Smooth muscle cell (in vitro differentiated cells): ENCODE results near the gene PGS1. TPM values are rescaled to one million over a fixed set of nuclear protein-coding genes. Genes with fewer than 3 reads are reported as not detected.

ENCODE experiments used
- DNase-seq: peaks from one replicate; lab custom pipeline; 2025; ENCODE audit not compliant: unreplicated experiment; lab: John Stamatoyannopoulos, UW
- H2AFZ ChIP-seq: fragments of 200-600 bp; sonication (generic); 2 replicates; pipeline ENCODE4 v1.6.0; 2016; ENCODE audit warnings: antibody characterized with exemption, low read depth, mild to moderate bottlenecking
- H3F3A ChIP-seq: fragments of 200-600 bp; sonication (generic); 2 replicates; pipeline ENCODE4 v1.6.0; 2017; ENCODE audit warnings: antibody characterized with exemption, low read depth
- H3K27ac ChIP-seq: fragments of 200-600 bp; sonication (generic); 2 replicates; pipeline ENCODE4 v1.5.1; 2016; ENCODE audit warnings: low read depth, mild to moderate bottlenecking
- H3K27me3 ChIP-seq: fragments of 200-600 bp; sonication (generic); 2 replicates; pipeline ENCODE4 v1.6.1; 2016; ENCODE audit warnings: low read depth, mild to moderate bottlenecking
- H3K36me3 ChIP-seq: fragments of 200-600 bp; sonication (generic); 2 replicates; pipeline ENCODE4 v1.5.1; 2016; ENCODE audit warnings: low read depth
- H3K4me1 ChIP-seq: fragments of 200-600 bp; sonication (generic); 2 replicates; pipeline ENCODE4 v1.5.1; 2016; ENCODE audit warnings: low read depth
- H3K4me2 ChIP-seq: fragments of 200-600 bp; sonication (generic); 2 replicates; pipeline ENCODE4 v1.6.0; 2016; ENCODE audit warnings: mild to moderate bottlenecking
- H3K4me3 ChIP-seq: fragments of 200-600 bp; sonication (generic); 2 replicates; pipeline ENCODE4 v1.5.1; 2016; ENCODE audit warnings: mild to moderate bottlenecking
- H3K79me2 ChIP-seq: fragments of 200-600 bp; sonication (generic); 2 replicates; pipeline ENCODE4 v1.6.0; 2016; ENCODE audit warnings: low read depth, mild to moderate bottlenecking
- H3K9ac ChIP-seq: fragments of 200-600 bp; sonication (generic); 2 replicates; pipeline ENCODE4 v1.6.0; 2016; ENCODE audit warnings: low read depth
- H3K9me3 ChIP-seq: fragments of 200-600 bp; sonication (generic); replicated peaks from 2 replicates; pipeline ENCODE4 v1.5.1; 2016; ENCODE audit warnings: low read depth
- H4K20me1 ChIP-seq: fragments of 200-600 bp; sonication (generic); 2 replicates; pipeline ENCODE4 v1.6.0; 2016; ENCODE audit warnings: low read depth
- WGBS: methylation state at CpG from one replicate; pipeline ENCODE4 v1.1.7; 2016; ENCODE audit warnings: low lambda C conversion rate; 5-methylcytosine and 5-hydroxymethylcytosine counted together
- polyA plus RNA-seq: library from polyadenylated mRNA; unstranded; fragments of >200 nt; fragmentation: Nextera tagmentation; extraction: Ambion mirVana; gene quantifications from 2 replicates; pipeline ENCODE4 v1.2.1, GENCODE V29; 2016
- total RNA-seq: library from RNA; depleted of rRNA; stranded (reverse); fragments of >200 nt; gene quantifications from 2 replicates; pipeline ENCODE4 v1.2.3, GENCODE V29; 2014
- TF ChIP-seq, protein P1 (sequence below): fragments of 200-600 bp; sonication (generic); IDR thresholded peaks from 2 replicates; pipeline ENCODE4 v1.5.1; 2017; ENCODE audit warnings: borderline replicate concordance, mild to moderate bottlenecking, antibody characterized with exemption; ENCODE audit not compliant: insufficient read depth, poor library complexity, severe bottlenecking

PGS1 gene
- total and polyA plus RNA-seq, 2 experiments from 2014 or later, result 22.6 to 29.9 TPM

DNA sequence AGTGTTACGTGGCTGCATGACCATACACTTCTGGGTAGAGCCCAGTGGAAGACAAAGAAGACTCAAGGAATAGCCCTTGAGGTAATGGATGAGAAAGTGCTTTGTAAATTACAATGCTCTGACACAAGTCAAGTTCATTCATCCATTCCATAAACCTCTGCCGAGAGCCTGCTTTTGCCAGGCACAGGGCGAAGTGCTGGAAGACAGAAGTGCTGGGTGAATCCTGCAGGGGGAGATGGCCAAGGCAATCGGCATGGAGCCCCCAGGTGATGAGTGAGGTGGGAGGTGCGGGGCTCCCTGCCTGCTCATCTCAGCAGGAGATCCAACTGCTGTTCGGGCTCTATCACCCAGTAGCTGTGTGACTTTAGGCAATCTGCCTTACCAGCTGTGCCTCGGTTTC, 15.8 kb upstream of the PGS1 start:
- Histone ChIP-seq H3K27me3 (no peaks in the 10 kb centered on the region), H4K20me1 (peaks cover 21% of the 10 kb centered on the region), H3K79me2 (peaks cover 24% of the 10 kb centered on the region), H3K36me3 (no peaks in the 10 kb centered on the region), H3K4me1 (peaks cover 45% of the 10 kb centered on the region), H3K9ac (no peak overlapping the region), H3F3A (peaks cover 30% of the 10 kb centered on the region), H2AFZ (no peak overlapping the region), H3K27ac (no peak overlapping the region), H3K4me3 (no peak overlapping the region), H3K4me2 (no peak overlapping the region), H3K9me3 (no peaks in the 10 kb centered on the region)
- 82% methylated on average over 7 of the region's 7 CpGs for WGBS
- TF ChIP-seq, protein P1, sequence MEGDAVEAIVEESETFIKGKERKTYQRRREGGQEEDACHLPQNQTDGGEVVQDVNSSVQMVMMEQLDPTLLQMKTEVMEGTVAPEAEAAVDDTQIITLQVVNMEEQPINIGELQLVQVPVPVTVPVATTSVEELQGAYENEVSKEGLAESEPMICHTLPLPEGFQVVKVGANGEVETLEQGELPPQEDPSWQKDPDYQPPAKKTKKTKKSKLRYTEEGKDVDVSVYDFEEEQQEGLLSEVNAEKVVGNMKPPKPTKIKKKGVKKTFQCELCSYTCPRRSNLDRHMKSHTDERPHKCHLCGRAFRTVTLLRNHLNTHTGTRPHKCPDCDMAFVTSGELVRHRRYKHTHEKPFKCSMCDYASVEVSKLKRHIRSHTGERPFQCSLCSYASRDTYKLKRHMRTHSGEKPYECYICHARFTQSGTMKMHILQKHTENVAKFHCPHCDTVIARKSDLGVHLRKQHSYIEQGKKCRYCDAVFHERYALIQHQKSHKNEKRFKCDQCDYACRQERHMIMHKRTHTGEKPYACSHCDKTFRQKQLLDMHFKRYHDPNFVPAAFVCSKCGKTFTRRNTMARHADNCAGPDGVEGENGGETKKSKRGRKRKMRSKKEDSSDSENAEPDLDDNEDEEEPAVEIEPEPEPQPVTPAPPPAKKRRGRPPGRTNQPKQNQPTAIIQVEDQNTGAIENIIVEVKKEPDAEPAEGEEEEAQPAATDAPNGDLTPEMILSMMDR, result peak; percentile 8
- DNase-seq, result no peak

DNA sequence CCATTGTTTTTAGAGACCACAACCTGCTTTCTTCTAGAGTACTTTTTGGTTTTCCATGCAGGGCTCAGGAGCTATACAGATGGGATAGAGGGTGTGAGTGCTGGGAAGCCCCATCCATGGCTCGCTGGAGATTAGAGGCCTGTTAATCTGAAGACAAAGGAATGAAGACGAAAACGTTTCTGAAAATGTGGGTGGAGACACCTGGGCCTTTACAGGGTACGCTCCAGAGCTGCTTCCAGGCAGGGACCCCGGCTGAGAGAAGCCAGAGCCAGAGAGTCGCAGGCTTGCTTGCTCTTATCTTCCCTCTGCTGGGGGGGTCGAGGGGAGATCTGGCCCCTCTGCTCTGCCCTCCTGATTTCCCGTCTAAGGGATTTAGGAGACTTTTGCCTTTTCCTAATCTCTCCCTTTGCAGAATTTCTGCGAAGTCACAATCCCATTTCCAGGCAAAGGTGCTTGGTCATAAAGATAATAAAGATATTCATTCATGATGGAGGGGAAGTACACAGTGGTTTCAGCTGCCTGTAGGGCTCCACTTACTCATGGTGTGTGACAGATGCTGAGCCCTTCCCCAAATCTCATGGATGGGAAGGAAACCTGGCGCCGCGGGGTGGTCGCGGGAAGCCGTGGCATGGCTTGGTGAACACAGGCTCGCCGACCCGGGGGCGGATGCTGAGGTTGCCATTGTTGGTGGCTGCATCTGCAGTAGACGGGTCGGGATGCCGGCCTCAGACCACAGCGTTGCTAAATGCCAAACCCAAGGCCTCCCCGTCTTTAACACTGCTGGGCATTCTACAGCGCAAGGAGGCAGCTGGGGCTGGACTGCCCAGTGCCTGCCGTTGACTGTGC, 13.8 kb upstream of the PGS1 start:
- H3K4me3 ChIP-seq, result no peak overlapping the region
- H2AFZ ChIP-seq, result no peak overlapping the region
- H3F3A ChIP-seq, result peaks cover 31% of the 10 kb centered on the region
- no peaks in the 10 kb centered on the region for H3K36me3 ChIP-seq
- DNase-seq, result no peak
- H3K27me3 ChIP-seq, result no peaks in the 10 kb centered on the region
- TF ChIP-seq, protein P1, result no peak
- H3K9me3 ChIP-seq, result no peaks in the 10 kb centered on the region
- 26% methylated on average over 26 of the region's 26 CpGs for WGBS
- H4K20me1 ChIP-seq, result peaks cover 2% of the 10 kb centered on the region
- no peak overlapping the region for H3K9ac ChIP-seq
- peaks cover 39% of the 10 kb centered on the region for H3K4me1 ChIP-seq
- H3K4me2 ChIP-seq, result peak overlapping the region; percentile 71
- peak overlapping the region; percentile 88 for H3K27ac ChIP-seq
- H3K79me2 ChIP-seq, result peaks cover 5% of the 10 kb centered on the region

DNA sequence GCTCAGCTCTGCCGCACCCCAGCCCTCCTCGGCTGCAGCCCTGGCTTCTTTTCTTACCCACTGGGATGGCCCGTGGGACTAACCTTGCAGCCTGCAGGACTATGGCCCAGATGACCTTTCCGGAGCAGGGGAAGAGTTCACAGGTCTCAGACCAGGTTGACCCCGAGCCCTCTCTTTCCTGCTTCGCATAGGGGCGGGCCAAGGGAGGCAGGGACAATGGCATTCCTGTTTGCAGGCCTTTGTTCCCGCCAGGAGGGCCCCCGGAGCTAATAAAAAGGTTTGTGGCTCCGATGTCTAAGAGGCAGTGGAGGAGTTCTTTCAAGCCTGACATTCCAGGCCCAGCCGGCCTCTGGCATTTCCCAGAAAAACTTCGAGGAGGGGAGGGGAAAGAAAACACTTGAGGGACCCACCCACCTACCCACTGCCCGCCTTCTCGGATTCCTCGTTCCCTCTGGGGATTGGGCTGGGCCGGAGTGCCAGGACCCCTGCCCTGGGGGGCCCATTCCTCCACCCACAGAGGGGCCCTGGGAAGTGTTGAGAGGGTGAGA, 12.8 kb upstream of the PGS1 start:
- Histone ChIP-seq H3K4me3 (no peak overlapping the region), H4K20me1 (no peaks in the 10 kb centered on the region), H3F3A (peaks cover 41% of the 10 kb centered on the region), H3K27me3 (no peaks in the 10 kb centered on the region), H3K4me2 (peak overlapping the region; percentile 71), H3K36me3 (no peaks in the 10 kb centered on the region), H3K79me2 (peaks cover under 1% of the 10 kb centered on the region), H3K4me1 (peaks cover 49% of the 10 kb centered on the region), H3K9me3 (no peaks in the 10 kb centered on the region), H3K9ac (no peak overlapping the region), H3K27ac (peak overlapping the region; percentile 88), H2AFZ (no peak overlapping the region)
- DNase-seq, result no peak
- 4% methylated on average over 16 of the region's 16 CpGs for WGBS
- TF ChIP-seq, protein P1, result no peak
